GM21825 (cell line): ENCODE results near the gene C1RL.
"Not testable (repeated sequence)": the region's sequence is repeated elsewhere in the genome, so short reads cannot be mapped to it uniquely, and the experiment has no call there.

Experiments
- ATAC-seq: cut with Tn5 transposase; IDR thresholded peaks from one replicate; pipeline ENCODE4 v1.9.1; 2021; ENCODE audit warnings: mild to moderate bottlenecking, moderate library complexity; ENCODE audit not compliant: unreplicated experiment

C1RL gene

DNA sequence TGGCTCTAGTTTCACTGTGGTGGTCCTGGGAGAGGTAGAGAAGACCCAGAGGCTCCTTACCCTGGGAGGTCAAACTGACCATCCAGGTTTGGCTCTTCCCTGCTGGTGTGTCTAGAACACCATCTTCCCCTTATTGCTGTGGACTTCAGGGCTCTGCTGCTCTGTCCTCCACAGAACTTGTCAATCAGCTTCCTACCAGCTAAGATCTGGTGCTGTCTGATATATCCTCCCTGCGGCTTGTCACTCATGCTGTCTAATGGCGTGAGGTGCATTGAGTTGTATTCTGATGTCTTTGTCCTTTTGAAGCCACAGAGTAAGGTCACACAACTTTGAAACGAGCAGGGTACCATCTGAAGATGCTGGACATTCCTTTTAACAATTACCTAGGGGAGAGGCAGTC lies 7.2 kb upstream of the C1RL start:
- ATAC-seq, result no peak

DNA sequence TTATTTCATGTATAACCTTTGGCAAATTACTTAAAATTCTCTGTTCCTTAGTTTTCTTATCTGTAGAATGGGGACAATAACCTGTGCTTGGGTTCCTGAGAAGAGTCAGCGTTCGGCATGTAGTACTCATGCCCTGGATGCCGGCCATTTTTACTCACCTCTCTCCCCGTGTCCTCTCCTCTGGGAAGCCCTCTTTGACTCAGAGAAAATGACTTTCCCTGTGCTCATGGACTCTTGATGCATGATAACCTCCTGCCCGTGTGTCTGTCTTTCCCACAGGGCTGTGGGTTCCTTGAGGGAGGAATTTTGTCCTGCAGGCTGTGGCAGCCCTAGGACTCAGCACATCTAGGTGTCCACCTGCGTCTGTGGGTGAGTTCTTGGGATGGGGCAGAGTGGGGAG lies 5.8 kb upstream of the C1RL start:
- no peak for ATAC-seq

- ATAC-seq, result no peak
These were observed 5.0 kb upstream of the C1RL start for GRCh38 chr12:7114008-7114407.

GRCh38 chr12:7113389-7113871 lies 4.4 kb upstream of the C1RL start:
- no peak for ATAC-seq

DNA sequence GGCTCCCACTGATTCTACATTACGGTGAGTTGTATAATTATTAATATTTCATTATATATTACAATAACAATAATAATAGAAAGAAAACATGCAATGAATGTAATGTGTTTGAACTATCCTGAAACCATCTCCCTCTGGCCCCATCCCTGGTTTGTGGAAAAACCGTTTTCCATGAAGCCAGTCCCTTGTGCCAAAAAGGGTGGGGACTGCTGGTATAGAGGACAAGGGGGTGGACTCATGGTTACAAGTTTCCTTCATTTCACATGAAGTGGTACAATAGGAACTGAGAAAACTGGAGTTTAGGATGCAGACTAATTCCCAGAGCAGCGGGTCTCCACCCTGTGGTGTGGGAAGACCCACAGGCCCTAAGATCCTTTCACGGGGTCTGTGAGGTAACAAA lies 3.0 kb upstream of the C1RL start:
- ATAC-seq, result no peak

DNA sequence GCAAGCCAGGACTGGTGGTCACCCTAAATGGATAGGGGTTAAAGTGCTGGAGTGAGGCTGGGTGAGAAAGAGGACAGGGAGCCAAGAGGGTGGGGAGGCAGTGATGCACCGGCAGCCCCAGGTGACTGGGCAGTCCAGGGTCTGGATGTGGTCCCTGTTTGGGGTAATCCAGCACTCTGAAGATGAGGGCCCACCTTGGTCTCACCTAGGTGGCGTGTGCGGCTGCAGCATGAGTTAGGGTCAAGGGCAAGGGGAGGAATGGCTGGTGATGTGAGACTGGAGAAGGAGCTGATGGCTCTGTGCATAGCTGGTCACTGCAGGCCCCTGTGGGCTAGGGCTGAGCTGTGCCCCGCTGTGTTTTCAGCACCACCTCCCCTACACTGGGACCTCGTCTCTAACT lies 1.6 kb upstream of the C1RL start:
- ATAC-seq, result no peak

DNA sequence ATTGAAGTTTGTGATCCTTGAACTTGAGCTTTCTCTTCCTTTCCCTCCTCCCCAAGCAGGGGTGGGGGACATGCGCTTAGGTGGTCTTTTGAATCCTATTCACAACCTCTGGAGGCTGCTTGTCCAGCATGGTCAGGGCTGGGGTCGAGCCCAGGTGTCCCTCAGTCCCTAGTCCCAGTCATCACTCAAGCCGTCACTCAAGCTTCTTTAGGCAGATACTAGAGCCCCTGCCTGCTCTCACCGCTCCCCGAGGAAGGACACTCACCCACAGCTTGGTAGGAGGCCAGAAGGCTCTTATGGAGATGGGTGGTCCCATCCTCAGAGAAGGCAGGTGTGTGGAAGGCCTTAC lies 532 bp upstream of the C1RL start:
- ATAC-seq, result no peak

- peak; percentile 90 for ATAC-seq
These were observed 815 bp downstream of the C1RL start for GRCh38 chr12:7108003-7108795.

DNA sequence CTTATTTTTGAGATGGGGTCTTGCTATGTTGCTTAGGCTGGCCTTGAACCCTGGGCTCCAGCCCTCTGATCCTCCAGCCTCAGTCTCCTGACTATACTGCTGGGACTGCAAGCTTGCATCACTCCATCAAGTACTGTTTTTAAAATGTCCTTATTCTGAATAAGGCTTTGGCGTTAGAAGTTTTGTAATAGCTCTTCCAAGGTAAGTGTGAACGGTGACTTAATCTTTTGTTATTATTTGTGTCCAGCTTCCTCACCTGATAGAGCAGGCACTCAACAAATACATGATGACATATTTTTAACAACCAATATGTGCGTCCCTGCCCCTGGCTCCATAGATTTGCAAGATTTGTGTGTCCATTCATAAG lies 1.4 kb downstream of the C1RL start:
- no peak for ATAC-seq

GRCh38 chr12:7107181-7107580 lies 1.8 kb downstream of the C1RL start:
- ATAC-seq, result not testable (repeated sequence)

DNA sequence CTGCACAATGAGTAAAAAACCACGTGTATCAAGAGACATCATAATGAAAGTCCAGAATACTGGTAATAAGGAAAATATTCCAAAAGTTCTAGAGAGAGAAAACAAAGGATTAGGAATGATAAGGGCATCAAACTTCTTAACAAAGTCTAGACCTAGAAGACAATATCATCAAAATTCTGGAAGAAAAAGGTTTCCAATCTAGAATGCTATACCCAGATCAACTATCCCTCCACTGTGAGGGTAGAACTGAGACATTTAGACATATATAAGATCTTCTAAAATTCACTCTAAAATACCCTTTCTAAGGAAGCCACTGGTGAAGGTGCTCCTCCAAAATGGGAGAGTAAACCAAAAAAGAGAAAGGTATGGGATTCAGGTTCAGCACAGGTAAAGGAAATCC lies 2.9 kb downstream of the C1RL start:
- no peak for ATAC-seq

DNA sequence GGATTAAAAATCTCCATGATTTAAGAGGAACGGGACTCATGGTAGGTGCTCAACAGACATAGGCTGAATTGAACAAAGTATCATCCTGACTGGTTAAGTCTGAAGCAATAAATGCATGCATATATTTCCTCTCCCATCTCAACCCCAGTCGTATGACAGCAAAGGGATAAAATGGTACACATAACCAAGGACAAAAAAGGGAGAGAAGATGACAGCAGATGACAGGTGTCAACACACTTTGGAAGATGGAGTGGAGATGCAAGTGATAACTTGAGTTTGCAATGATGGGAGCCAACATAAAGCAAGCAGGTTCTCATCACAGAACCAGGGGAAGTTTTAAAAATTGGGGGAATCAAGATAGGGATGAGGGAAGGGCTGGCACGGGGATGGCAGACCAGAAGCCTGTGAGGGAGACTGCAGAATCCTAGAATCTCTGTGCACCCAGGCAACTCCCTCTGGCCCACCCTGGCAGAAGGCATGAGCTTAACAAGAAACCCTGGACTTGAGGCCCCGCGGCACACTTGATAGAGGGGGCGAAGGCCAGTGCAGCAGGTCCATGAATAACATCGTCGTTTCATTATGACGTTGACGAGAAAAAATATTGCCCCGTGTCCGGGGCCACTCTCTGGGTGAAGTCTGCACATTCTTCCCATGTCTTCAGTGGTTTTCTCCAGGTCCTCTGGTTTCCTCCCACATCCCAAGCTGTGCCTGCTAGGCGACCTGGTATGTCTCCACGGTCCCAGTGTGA lies 5.0 kb downstream of the C1RL start:
- no peak for ATAC-seq

GRCh38 chr12:7102582-7102981 lies 6.4 kb downstream of the C1RL start:
- no peak for ATAC-seq

GRCh38 chr12:7101694-7102131 lies 7.3 kb downstream of the C1RL start:
- no peak for ATAC-seq

- no peak for ATAC-seq
These were observed 7.8 kb downstream of the C1RL start for GRCh38 chr12:7101047-7101693.

GRCh38 chr12:7100239-7100638 lies 8.8 kb downstream of the C1RL start:
- ATAC-seq, result no peak

- no peak for ATAC-seq
These were observed 9.6 kb downstream of the C1RL start for GRCh38 chr12:7099290-7099996.

- no peak for ATAC-seq
These were observed 12.0 kb downstream of the C1RL start for GRCh38 chr12:7096979-7097378.

DNA sequence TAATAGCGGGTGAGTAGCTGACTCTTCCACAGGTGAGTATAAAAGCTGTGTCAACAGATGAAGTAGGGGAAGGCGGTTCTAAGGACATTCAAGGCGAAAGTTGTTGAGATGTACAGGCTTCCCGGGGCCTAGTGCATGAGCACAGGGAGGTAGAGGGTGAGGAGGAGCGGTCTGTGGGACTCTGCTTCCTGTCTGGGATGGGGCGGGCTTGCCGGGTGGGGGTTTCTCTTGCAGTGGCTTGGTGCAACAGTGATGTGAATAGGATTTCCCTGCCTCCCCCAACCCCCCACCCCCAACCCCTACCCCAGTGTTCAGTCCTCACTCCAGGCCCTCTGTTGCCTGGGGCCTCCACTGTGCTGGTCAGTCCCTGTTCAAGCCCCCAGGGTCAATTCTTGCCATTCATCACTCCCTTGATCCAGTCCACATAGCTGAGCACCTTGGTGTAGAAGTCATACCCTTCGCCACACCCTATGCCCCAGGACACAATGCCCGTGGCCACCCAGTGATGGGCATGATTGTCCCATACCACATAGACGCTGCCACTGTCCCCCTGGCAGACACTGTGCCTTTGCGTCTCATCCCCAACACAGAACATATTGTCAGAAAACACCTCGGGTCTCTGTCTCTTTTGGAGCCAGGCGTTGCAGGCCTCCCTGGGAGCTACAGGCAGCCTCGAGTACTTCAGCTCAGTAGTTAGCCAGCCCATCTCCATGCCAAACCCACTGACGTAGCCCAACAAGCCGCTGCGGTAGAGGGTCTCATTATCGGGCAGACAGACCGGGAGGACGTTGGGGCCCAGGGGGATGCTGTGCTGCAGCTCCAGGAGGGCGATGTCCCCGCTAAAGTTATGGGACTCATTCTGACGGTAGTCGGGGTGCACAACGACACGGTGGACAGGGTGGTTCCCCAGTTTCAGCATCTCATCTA lies 12.7 kb downstream of the C1RL start:
- ATAC-seq, result no peak

- no peak for ATAC-seq
These were observed 15.1 kb downstream of the C1RL start for GRCh38 chr12:7093892-7094291.
